Ishikawa (cell line): Measurements from ENCODE around the gene ATP12A.

Source experiments
- CEBPB ChIP-seq: IDR thresholded peaks from 2 replicates; pipeline ENCODE4 v1.6.1; 2012
- CREB1 ChIP-seq: IDR thresholded peaks from 2 replicates; pipeline ENCODE4 v1.6.1; 2012; ENCODE audit warnings: low read depth
- EGR1 ChIP-seq: IDR thresholded peaks from 2 replicates; pipeline ENCODE4 v1.6.1; 2012
- EP300 ChIP-seq: IDR thresholded peaks from 2 replicates; pipeline ENCODE4 v1.6.1; 2012; ENCODE audit warnings: borderline replicate concordance
- FOXM1 ChIP-seq: IDR thresholded peaks from 2 replicates; pipeline ENCODE4 v1.6.1; 2012; ENCODE audit warnings: low read depth, borderline replicate concordance
- MAX ChIP-seq: IDR thresholded peaks from 2 replicates; pipeline ENCODE4 v1.6.1; 2012
- NFIC ChIP-seq: IDR thresholded peaks from 2 replicates; pipeline ENCODE4 v1.6.1; 2012
- RAD21 ChIP-seq: IDR thresholded peaks from 2 replicates; pipeline ENCODE4 v1.6.1; 2012; ENCODE audit warnings: low read depth
- REST ChIP-seq: IDR thresholded peaks from 2 replicates; pipeline ENCODE4 v1.6.1; 2012; ENCODE audit warnings: low read depth, mild to moderate bottlenecking
- TCF12 ChIP-seq: IDR thresholded peaks from 2 replicates; pipeline ENCODE4 v1.6.1; 2012; ENCODE audit warnings: low read depth
- TEAD4 ChIP-seq: IDR thresholded peaks from 2 replicates; pipeline ENCODE4 v1.6.1; 2012
- USF1 ChIP-seq: IDR thresholded peaks from 2 replicates; pipeline ENCODE4 v1.6.1; 2012
- YY1 ChIP-seq: IDR thresholded peaks from 2 replicates; pipeline ENCODE4 v1.6.1; 2012; ENCODE audit warnings: low read depth

ATP12A gene

GRCh38 chr13:24670961-24671381, 9.2 kb upstream of the ATP12A start:
- no peak for TF ChIP-seq NFIC

- TF ChIP-seq MAX (no peak), REST (no peak), TCF12 (no peak), RAD21 (peak; percentile 63), CREB1 (no peak), YY1 (no peak), TEAD4 (no peak), USF1 (no peak)
Observed at GRCh38 chr13:24671386-24672113, 8.7 kb upstream of the ATP12A start.

- TF ChIP-seq EGR1 = no peak
- no peak for TF ChIP-seq CREB1
- no peak for TF ChIP-seq MAX
- no peak for TF ChIP-seq FOXM1
Observed at GRCh38 chr13:24672141-24673132, 7.8 kb upstream of the ATP12A start.

GRCh38 chr13:24675806-24676570, 4.2 kb upstream of the ATP12A start:
- TF ChIP-seq CEBPB = no peak
- TF ChIP-seq MAX = no peak
- TF ChIP-seq EP300 = no peak
- TF ChIP-seq TCF12 = no peak
- no peak for TF ChIP-seq USF1
- no peak for TF ChIP-seq REST
- no peak for TF ChIP-seq YY1
- no peak for TF ChIP-seq FOXM1
- no peak for TF ChIP-seq NFIC

GRCh38 chr13:24678151-24678550, 2.1 kb upstream of the ATP12A start:
- TF ChIP-seq FOXM1 = no peak

- no peak for TF ChIP-seq TEAD4
Observed at GRCh38 chr13:24679686-24680085, 522 bp upstream of the ATP12A start.
